NCI-H526 treated with DMSO at 0.1 percent for 48 hours (cell line): ENCODE data around the gene ARHGEF37.
"Not testable (repeated sequence)": the region's sequence is repeated elsewhere in the genome, so short reads cannot be mapped to it uniquely, and the experiment has no call there.

Source experiments
- DNase-seq: peaks from one replicate; lab custom pipeline; 2025; lab: John Stamatoyannopoulos, UW

The ARHGEF37 gene

DNA sequence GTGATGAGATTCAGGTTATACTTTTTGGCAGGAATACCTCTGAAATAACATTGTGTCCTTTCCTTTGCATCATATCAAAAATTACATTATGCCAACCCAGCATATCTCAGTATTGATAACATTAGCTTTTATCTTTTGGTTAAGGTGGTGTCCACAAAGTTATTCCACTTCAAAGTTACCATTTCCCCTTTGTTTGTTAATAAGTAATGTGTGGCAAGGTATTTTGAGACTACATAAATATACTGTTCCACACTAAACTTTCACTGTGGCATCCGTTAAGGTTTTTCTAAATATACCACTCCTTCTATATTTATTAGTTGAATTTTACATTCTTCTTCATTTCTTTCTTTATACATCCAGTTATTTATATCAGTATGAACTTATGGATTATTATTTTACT, 14.1 kb upstream of the ARHGEF37 start:
- no peak for DNase-seq

DNA sequence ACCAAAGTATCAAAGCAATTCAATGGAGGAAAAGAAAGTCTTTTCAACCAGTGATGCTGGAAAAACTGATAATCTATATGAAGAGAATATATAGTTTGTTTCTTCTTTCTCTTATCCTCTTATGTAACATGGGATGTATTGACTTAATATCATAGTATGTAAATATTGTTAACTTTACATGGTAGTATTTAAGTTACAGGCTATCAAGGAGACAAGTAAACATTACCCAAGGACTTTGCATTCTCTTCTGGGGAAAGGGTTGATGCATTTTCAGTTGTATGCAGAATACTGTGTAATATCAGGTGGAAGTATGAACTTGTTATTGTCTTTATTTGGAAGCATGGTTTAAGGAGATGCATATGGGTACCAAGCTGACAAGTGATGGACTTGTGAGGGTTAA, 9.1 kb upstream of the ARHGEF37 start:
- no peak for DNase-seq

DNA sequence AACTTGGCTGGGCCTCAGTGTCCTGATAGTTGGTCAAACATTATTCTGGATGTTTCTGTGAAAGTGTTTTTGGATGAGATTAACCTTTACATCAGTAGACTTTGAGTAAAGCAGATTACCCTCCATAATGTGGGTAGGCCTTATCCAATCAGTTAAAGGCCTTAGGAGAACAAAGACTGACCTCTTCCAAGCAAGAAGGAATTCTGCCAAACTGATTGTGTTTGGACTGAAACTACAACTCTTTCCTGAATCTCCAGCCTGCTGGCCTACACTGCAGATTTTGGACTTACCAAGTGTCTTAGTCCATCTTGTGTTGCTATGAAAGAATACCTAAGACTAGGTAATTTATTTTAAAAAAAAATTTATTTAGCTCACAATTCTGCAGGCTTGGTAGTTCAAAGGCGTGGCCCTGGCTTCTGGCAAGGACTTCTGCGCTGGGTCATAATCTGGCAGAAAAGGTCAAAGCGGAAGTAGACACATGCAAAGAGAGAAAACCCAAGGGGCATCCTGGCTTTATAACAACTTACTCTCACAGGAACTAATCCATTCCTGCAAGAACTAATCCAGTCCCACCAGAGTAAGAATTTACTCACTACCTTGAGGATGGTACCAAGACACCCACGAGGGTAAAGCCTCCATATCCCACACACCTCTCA, 8.6 kb upstream of the ARHGEF37 start:
- no peak for DNase-seq

DNA sequence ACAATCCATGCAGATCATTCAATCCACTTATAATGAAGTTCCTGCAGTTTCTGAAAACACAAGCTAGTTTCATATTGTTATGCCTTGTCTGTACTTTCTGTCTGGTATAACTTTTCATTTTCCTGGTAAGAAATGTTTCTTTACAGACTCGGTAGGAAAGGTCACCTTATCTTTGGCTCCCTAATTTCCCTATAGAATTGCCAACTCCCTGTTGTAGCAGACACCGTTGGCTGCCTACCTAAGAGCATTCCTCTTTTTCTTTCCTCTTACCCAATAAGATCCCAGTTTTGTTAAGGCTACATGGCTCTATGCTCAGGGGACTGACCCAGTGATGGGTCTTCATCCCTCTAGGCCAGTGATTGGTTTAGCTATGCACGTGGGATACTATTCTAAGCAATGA, 6.2 kb upstream of the ARHGEF37 start:
- DNase-seq: no peak

DNA sequence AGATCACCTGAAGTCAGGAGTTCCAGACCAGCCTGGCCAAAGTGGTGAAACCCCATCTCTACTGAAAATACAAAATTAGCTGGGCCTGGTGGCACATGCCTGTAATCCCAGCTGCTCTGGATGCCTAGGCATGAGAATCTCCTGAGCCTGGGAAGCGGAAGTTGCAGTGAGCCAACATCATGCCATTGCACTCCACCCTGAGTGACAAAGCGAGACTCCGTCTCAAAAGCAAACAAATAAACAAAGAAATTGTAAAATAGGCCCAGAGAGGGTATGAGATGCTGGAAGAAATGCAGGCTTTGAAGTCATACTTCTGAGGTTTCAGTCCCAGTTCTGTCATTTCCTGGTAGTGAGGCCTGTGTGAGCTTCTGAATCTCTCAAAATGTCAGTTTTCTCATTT, 5.3 kb upstream of the ARHGEF37 start:
- no peak for DNase-seq

DNA sequence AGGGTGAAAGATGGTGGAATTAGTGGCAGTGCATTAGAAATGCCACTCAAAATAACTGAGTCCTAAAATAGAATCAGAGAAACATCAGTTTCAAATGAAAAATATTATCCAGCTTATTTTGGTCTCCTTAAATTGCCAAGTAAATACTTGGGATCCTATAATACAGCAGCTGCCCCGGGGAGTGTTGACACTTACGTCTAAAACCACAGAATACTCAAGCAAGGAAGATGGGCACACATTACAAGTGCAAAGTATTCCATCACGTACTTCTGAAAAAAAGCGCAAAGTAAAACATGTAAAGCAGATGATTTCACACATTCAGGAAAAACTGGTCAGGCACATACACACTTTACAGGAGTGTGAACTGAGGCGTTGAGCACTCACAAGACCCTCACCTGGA, 2.4 kb upstream of the ARHGEF37 start:
- DNase-seq: no peak

DNA sequence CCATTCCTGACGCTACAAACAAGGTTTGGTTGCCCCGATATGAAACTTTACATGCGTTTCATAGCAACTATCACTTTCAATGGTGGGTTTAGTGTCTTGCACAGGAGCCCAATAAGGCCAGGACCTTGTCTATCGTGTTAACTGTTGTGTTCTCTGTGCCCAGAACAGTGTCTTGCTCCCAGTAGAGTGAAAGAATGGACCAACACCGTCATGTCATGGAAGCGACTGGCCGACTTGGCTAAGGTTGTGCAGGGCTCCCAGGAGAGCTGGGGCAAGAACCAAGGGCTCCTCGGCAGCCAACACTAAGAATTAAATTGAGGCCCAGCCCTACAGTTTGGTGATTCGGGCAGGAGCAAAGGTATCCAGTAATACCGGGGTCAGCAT, 498 bp upstream of the ARHGEF37 start:
- DNase-seq: no peak

DNA sequence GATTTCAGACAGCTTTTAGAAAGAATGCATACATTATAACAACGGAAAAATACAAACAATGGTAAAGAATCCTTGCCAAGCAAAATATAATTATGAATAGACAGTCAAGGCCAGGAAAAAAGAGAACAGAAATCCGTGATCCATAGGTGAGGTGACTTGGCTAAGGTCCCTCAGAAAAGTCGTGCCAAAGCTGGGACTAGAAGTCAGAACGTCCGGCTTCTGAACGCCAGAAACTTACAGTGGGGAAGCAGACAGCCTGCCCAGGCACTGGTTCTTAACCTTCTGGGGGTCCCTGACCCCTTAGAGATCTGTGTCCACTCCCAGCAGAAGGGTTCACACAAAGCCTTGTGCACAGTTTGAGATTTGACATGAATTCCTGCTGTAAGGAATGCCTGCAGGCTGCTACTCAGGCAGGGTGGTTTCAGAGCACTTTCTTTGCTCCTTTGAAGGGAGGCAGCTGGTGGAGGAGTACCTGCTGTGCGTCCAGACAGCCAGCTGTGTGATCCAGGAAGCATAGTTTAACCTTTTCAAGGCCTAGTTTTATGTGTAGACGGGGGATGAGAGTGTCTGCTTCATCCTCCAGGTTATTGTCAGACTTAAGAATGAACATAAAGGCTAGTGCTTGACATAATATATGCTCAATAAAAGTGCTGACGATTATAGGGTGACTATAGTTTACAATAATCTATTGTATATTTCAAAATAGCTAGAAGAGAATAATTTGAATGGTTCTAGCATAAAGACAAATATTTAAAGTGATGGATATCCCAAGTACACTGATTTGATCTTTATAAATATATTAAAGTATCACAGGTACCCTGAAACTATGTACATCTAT, 852 bp downstream of the ARHGEF37 start:
- no peak for DNase-seq

DNA sequence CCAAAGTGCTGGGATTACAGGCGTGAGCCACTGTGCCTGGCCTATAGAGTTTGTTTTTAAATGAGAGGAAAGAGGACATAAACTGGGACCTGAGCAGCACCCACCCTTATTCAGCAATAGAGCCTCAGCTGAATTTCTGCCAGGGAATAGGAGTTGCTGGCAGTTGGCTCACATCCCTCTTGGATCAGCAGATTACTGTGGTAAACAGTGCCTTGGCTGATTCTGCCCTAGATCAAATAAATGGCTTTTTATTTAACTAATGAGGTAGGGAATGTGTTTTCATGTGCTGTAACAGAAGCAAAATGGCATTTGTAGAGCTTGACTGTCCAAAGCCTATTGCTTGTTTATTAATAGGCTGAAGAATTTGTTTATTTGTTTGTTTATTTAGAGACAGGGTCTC, 2.1 kb downstream of the ARHGEF37 start:
- DNase-seq: no peak

DNA sequence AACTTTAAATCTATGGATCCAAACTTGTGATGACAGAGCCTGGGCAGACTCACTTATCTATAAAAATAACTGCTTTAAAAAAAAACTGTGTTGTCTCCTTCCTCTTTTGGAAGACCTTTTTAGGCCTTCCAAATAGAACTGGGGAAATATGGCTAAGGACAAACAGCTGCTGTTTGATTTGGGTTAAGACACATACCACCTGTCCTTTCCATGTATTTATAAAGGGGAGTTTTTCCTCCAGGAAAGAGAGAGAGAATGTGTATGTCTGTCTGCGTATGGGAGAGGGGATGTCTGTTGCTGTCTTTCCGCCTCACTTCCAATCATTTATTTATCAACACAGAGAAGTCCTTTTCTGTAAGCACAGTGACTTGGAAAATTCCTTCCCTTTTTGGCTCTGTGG, 2.8 kb downstream of the ARHGEF37 start:
- no peak for DNase-seq

DNA sequence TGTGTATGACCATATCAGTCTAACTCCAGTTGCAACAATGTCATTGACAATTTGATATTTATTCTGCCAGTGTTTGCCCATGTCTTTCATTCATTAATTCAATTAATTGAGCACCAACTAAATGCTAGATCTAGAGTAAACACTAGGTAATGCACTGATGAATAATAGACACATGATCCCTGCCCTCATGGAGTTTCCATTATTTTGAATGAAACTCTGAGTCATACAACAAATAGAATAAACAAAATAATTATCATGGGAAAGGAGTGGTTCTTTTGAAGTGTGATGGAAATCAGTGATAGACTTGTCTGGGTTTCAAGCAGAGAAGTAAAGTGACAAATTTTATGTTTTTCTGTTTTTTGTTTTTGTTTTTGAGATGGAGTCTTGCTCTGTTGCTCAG, 4.6 kb downstream of the ARHGEF37 start:
- DNase-seq: no peak

DNA sequence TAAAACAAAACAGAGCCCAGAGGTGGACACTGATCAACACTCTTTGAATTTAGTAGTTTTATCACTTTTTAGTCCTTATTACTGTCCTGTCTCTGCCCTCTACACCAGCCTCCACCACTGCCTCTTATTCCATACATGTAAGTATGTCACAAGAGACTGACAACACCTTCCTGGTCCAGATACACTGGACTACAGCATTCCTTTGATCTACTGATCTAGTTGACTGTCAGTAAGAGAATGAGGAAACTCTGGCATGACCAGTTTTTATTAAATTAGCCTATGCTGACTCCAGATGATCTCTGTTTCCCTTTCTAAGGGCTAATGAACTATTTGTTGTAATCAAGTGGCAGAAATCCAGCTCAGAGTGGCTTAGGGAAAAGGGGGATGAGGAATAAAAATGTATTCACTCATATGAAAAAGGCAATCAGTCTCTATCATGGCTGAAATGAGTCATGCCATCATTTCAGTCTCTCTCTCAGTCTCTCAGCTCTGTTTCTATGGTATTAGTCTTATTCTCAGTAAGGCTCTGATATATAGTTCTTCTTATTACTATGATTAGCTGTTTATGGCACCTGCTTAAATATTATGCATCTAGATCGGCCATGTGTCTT, 5.5 kb downstream of the ARHGEF37 start:
- DNase-seq: no peak

DNA sequence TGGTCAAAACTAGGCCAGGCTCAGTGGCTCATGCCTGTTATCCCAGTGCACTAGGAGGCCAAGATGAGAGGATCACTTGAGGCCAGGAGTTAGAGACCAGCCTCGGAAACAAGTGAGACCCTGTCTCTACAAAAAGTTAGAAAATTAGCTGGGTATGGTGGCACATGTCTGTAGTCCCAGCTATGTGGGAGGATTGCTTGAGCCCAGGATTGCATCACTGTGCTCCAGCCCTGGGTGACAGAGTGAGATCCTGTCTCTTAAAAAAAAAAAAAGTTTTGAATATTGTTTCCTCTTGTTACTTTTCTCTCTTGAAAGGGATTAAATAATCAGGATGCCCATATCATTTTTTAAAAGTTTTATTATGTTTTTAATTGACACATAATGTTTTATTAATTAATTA, 7.6 kb downstream of the ARHGEF37 start:
- no peak for DNase-seq

DNA sequence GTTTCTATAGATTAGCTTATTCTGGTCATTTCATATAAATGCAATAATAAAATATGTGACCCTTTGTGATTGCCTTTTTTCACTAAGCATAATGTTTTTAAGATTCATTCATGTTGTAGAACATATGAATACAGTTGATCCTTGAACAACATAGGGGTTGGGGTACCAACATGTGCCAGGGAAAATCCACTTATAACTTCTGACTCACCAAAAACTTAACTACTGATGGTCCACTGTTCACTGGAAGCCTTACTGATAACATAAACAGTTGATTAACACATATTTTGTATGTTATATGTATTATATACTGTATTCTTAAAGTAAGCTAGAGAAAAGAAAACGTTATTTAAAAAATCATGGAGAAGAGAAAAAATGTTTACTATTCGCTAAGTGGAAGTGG, 12.1 kb downstream of the ARHGEF37 start:
- no peak for DNase-seq

DNA sequence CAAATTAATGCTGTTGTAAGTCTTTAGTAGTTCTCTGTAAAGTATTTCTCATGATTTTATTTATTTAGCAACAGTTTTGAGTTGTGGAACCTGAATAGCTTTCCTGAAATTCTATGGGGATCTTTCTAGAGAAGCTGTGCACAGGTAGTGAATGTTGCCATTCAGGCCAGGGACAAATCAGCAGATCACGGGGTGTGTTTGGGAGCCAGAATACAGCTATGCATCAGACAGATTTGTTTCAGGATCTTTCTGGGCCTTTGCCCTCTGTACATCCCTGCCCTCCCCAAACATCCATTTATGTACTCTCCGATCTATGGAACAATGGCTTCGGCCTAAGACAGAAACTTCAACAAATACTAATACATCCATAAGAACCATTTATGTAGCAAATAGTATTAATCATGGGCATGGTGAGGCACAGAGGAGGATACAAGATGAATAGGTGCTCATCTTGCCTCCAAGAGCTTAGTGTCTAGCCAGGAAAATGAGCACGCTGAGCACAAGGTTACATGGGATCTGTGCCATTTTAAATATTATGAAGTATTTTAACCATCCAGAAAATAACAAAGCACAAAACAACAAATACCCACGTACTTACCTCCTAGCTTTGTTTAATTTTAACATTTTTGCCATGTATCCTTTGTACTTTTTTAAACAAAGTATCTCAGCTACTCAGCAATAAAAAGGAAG, 13.1 kb downstream of the ARHGEF37 start:
- no peak for DNase-seq

DNA sequence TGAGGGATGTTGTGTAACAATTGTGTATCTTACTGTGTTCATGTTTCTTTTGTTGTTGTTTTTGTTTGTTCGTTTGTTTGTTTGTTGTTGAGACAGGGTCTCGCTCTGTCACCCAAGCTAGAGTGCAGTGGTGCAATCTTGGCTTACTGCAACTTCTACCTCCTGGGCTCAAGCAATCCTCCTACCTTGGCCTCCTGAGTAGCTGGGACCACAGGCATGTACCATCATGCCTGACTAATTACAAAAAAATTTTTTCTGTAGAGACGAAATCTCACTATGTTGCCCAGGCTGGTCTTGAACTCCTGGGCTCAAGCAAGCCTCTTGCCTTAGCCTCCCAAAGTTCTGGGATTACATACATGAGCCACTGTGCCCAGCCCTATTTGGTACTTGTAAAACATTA, 13.8 kb downstream of the ARHGEF37 start:
- DNase-seq: not testable (repeated sequence)

DNA sequence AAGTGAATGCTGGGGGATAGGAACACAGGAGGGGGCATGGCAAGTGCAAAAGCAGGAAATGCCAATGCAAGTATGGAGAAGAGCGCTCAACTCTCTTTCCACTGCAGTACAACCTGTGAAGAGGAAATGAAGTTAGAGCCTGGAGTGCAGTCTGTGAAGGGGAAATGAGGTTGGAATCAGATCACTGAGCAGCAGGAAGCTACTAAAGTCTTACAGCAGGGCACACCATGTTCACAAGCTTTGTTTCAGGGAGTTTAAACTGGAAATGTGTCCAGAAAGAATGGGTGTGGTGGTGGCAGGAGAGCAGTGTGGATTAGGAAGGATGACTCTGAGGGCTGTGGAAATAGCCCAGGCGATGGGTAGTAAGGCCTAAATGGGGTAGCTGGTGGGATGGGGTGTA, 15.4 kb downstream of the ARHGEF37 start:
- no peak for DNase-seq

DNA sequence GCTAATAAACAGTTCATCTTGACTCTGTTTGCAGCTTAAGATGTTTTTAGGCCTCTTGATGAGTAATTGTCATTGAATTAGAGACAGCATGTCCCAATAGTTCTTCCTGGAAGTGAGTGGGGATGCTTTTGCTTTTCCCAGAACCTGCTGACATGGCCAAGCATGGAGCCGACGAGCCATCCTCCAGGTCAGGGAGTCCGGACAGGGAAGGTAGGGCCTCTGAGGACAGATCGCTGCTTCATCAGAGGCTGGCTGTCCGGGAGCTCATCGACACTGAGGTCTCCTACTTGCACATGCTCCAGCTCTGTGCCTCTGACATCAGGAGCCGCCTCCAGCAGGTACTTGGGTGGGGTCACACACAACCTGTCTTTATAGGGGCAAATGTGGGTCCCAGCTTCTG, 16.3 kb downstream of the ARHGEF37 start:
- DNase-seq: no peak

DNA sequence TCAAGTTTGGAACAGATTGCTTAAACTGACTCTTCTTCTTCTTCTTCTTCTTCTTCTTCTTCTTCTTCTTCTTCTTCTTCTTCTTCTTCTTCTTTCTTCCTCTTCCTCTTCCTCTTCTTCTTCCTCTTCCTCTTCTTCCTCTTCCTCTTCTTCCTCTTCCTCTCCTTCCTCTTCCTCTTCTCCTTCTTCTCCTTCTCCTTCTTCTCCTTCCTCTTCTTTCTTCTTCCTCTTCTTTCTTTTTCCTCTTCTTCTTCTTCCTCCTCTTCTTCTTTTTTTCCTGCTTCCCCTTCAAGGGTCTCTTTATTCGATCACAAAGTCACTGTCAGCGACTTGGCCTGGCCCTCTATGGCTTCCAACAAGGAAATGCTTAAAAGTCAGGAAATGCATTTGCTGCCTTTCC, 16.9 kb downstream of the ARHGEF37 start:
- DNase-seq: not testable (repeated sequence)

DNA sequence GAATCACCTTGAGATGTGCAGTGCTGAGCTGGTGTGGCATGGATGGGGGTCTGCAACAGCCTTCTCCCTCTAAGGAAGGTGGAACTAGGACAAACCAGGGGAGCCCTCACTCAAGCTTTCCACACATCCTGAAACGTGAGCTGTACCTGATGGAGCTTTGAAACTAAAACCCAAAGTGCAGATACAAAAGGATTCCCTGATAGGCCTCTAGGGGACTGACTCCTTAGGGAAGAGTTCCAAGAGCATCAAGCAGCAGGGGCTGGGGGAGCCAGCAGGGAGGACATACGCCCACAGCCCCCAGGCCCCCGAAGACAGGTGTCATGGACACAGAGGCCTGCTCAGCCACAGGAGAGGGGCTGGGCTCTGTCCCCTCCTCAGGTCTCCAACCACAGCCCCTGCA, 17.7 kb downstream of the ARHGEF37 start:
- DNase-seq: no peak

DNA sequence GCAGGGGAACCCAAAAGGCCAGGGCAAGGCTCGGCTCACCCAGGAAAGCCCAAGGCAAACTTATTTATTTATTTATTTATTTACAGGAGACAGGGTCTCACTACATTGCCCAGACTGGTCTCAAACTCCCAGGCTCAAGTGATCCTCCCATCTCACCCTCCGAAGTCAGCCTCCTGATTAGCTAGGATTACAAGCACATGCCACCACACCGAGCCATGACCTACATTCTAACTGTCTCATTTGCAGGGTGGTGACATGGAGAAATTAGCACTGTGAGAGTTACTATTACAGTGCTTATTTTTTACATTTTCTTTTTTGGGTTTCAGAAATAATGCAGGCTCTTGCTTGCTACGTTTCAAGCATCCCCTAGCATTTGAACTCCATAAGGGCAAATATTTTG, 18.1 kb downstream of the ARHGEF37 start:
- no peak for DNase-seq

DNA sequence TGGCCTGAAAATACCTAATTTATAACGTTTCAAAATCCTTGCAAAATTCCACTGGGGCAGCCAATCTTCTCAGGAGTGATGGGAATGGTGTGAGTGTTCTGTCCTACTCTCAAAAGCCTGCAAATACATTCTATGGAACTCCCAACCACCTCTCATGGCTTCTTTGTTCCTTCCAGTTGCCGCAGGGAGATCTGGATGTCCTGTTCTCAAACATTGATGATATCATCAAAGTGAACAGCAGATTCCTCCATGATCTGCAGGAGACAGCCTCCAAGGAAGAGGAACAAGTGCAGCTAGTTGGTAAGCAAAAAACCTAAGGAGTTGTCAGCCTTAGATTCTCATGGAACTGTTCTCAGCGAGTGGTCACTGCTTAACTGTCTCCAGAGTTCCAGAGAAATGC, 19.6 kb downstream of the ARHGEF37 start:
- DNase-seq: no peak

DNA sequence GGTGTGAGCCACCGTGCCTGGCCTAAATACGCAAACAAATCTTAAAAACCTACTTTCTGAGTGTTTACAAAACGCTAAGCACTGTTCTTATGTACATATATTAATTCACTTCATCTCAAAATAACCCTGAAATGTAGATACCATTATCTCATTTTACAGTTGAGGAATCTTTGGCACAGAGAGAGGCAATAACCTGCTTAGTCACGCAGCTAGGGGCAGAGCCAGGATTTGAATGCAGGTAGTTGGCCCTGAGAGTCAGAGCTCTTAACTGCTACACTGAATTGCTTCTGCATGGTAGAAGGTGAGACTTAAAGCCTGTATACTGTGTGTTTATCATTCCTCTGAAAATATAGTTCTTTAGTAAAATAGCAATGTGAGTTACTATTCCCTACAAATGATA, 21.9 kb downstream of the ARHGEF37 start:
- DNase-seq: no peak
